ENCODE data around the gene RTKN. TPM values are rescaled to one million over a fixed set of nuclear protein-coding genes. Genes with fewer than 3 reads are reported as not detected.

RTKN gene
- total and polyA plus RNA-seq, 3 experiments from 2014 or later: 1.1 to 1.4 (median 1.2) TPM

GRCh38 chr2:74391580-74392448, 49.9 kb downstream of the RTKN start:
- H3K9me3 ChIP-seq (ENCODE audit: low read length): no peaks in the 10 kb centered on the region
- no peaks in the 10 kb centered on the region for H3K36me3 ChIP-seq (ENCODE audit: insufficient read depth, low read length)
- H3K27me3 ChIP-seq (ENCODE audit: insufficient read depth, low read length, poor library complexity, severe bottlenecking): no peaks in the 10 kb centered on the region
- H3K27me3 Mint-ChIP-seq: peaks cover 4 to 7% of the 10 kb centered on the region in 2 donors
- H3K9me3 Mint-ChIP-seq: no peaks in the 10 kb centered on the region
- peak; percentile 91 to 96 (median 93) for DNase-seq
- peaks cover 0 to 8% (median 6%) of the 10 kb centered on the region in 3 donors for H3K4me1 Mint-ChIP-seq
- POLR2A ChIA-PET: interaction anchor here (0.6 to 2.0 kb wide), 7 partner anchors 75 to 654 kb away, joined by 3 to 7 read pairs (median 4); partner anchors contain the start of genes AUP1, HTRA2, MOB1A and MRPL53
- H3K4me3 Mint-ChIP-seq: peak overlapping the region in 5 of 7 donors; percentile 93 to 100 (median 97)
- peaks cover 39% of the 10 kb centered on the region for H3K4me1 ChIP-seq (ENCODE audit: insufficient read depth, low read length)
- CTCF ChIA-PET: interaction anchor here (0.9 to 5.0 kb wide), 27 partner anchors 9 to 569 kb away, joined by 3 to 20 read pairs (median 4); partner anchors contain the start of genes C2orf81, DCTN1, DOK1 and MOB1A
- peak overlapping the region; percentile 81 to 100 (median 100) for H3K27ac Mint-ChIP-seq
- peak overlapping the region; percentile 79 for H3K4me3 ChIP-seq (ENCODE audit: low read length)
- H3K27ac ChIP-seq (ENCODE audit: low read depth, low read length): peak overlapping the region; percentile 85
- peaks cover 0 to 7% (median 0%) of the 10 kb centered on the region in 3 donors for H3K36me3 Mint-ChIP-seq

DNA sequence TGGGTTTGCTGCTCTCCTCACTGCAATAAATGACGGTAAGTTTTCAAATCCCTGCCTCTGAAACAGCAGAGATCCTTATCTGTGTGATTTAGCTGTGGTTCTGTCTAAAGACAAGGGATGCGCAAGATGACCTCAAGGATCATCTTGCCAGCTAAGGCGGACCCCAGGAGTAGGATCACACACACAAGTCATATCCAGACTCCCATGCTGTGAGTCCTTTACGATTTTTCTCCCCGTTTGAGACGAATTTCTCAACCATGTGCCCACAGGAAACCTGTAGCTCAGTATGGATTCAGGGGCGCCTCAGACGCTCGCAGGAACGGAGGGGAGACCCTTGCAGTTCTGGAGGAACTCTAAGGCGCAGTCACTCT, 50.5 kb downstream of the RTKN start:
- H3K27me3 Mint-ChIP-seq: peaks cover 4 to 7% of the 10 kb centered on the region in 2 donors
- H3K9me3 Mint-ChIP-seq: no peaks in the 10 kb centered on the region
- Histone ChIP-seq H3K27me3 (ENCODE audit: insufficient read depth, low read length, poor library complexity, severe bottlenecking) (no peaks in the 10 kb centered on the region), H3K4me3 (ENCODE audit: low read length) (peak overlapping the region; percentile 79), H3K27ac (ENCODE audit: low read depth, low read length) (peak overlapping the region; percentile 85), H3K9me3 (ENCODE audit: low read length) (no peaks in the 10 kb centered on the region), H3K36me3 (ENCODE audit: insufficient read depth, low read length) (no peaks in the 10 kb centered on the region), H3K4me1 (ENCODE audit: insufficient read depth, low read length) (peaks cover 39% of the 10 kb centered on the region)
- CTCF ChIA-PET: interaction anchor here (0.9 to 5.0 kb wide), 25 partner anchors 9 to 568 kb away, joined by 3 to 20 read pairs (median 4); partner anchors contain the start of genes C2orf81, DCTN1, DOK1 and MOB1A
- H3K27ac Mint-ChIP-seq: peak overlapping the region; percentile 81 to 100 (median 100)
- H3K4me1 Mint-ChIP-seq: peaks cover 0 to 8% (median 6%) of the 10 kb centered on the region in 3 donors
- no peak for DNase-seq
- H3K36me3 Mint-ChIP-seq: peaks cover 0 to 7% (median 0%) of the 10 kb centered on the region in 3 donors
- peak overlapping the region in 5 of 7 donors; percentile 93 to 100 (median 97) for H3K4me3 Mint-ChIP-seq
- POLR2A ChIA-PET: interaction anchor here (0.6 to 2.0 kb wide), 5 partner anchors 75 to 654 kb away, joined by 3 to 7 read pairs (median 4); partner anchors contain the start of genes AUP1, HTRA2, MRPL53 and TPRKB

GRCh38 chr2:74390606-74391005, 51.1 kb downstream of the RTKN start:
- DNase-seq: no peak
- CTCF ChIA-PET: interaction anchor here (0.9 to 5.0 kb wide), 13 partner anchors 8 to 566 kb away, joined by 3 to 20 read pairs (median 4); partner anchors contain the start of genes C2orf81, DOK1, MOB1A and WDR54
- POLR2A ChIA-PET: interaction anchor here (2.0 kb wide), 1 partner anchor 82 kb away, joined by 6 read pairs; the partner anchor contains the start of gene MRPL53
- Histone ChIP-seq H3K27me3 (ENCODE audit: insufficient read depth, low read length, poor library complexity, severe bottlenecking) (no peaks in the 10 kb centered on the region), H3K27ac (ENCODE audit: low read depth, low read length) (no peak overlapping the region), H3K36me3 (ENCODE audit: insufficient read depth, low read length) (no peaks in the 10 kb centered on the region), H3K4me3 (ENCODE audit: low read length) (peak overlapping the region; percentile 79), H3K4me1 (ENCODE audit: insufficient read depth, low read length) (peaks cover 39% of the 10 kb centered on the region), H3K9me3 (ENCODE audit: low read length) (no peaks in the 10 kb centered on the region)
- Mint-ChIP-seq H3K9me3 (no peaks in the 10 kb centered on the region), H3K27ac (peak overlapping the region in 7 of 8 donors; percentile 20 to 81 (median 58)), H3K4me3 (peak overlapping the region in 4 of 7 donors; percentile 56 to 100 (median 81)), H3K36me3 (peaks cover 0 to 7% (median 0%) of the 10 kb centered on the region in 3 donors), H3K27me3 (peaks cover 4 to 7% of the 10 kb centered on the region in 2 donors), H3K4me1 (peaks cover 0 to 8% (median 6%) of the 10 kb centered on the region in 3 donors)

GRCh38 chr2:74387346-74387745, 54.4 kb downstream of the RTKN start:
- H3K4me3 ChIP-seq (ENCODE audit: low read length): no peak overlapping the region
- no peak for DNase-seq
- peaks cover 38% of the 10 kb centered on the region for H3K4me1 ChIP-seq (ENCODE audit: insufficient read depth, low read length)
- ChIA-PET POLR2A (no interaction called here), CTCF (no interaction called here)
- H3K4me1 Mint-ChIP-seq: peaks cover 4 to 16% (median 8%) of the 10 kb centered on the region in 3 donors
- H3K27me3 ChIP-seq (ENCODE audit: insufficient read depth, low read length, poor library complexity, severe bottlenecking): no peaks in the 10 kb centered on the region
- H3K36me3 ChIP-seq (ENCODE audit: insufficient read depth, low read length): no peaks in the 10 kb centered on the region
- no peaks in the 10 kb centered on the region for H3K27me3 Mint-ChIP-seq
- no peaks in the 10 kb centered on the region for H3K9me3 ChIP-seq (ENCODE audit: low read length)
- H3K4me3 Mint-ChIP-seq: no peak overlapping the region
- H3K27ac ChIP-seq (ENCODE audit: low read depth, low read length): no peak overlapping the region
- H3K27ac Mint-ChIP-seq: no peak overlapping the region
- H3K36me3 Mint-ChIP-seq: peaks cover 0 to 19% (median 3%) of the 10 kb centered on the region in 3 donors
- H3K9me3 Mint-ChIP-seq: no peaks in the 10 kb centered on the region

DNA sequence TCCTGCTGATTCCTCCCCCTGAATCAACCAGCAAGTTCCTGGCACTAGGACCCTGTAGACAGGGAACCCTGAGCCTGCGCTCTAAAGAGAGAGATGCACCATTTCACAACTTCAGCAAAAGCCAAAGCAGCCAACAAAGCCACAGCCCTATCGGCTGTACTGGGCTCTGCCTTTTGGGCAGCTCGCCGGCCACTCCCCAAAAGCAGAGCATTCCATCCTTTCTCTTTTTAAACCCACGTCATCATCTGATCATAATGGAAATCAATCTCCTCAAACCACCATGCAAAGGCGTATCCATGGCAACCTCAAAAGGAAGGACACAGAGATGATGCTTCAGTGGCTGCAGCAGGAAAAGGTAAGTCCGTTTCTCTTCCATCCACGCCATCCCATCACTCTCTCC, 56.3 kb downstream of the RTKN start:
- Mint-ChIP-seq H3K36me3 (peaks cover 0 to 19% (median 3%) of the 10 kb centered on the region in 3 donors), H3K4me3 (no peak overlapping the region), H3K9me3 (no peaks in the 10 kb centered on the region), H3K4me1 (peaks cover 16 to 27% (median 22%) of the 10 kb centered on the region in 3 donors), H3K27ac (no peak overlapping the region), H3K27me3 (no peaks in the 10 kb centered on the region)
- H3K9me3 ChIP-seq (ENCODE audit: low read length): no peaks in the 10 kb centered on the region
- no peaks in the 10 kb centered on the region for H3K27me3 ChIP-seq (ENCODE audit: insufficient read depth, low read length, poor library complexity, severe bottlenecking)
- CTCF ChIA-PET: no interaction called here
- no peak overlapping the region for H3K27ac ChIP-seq (ENCODE audit: low read depth, low read length)
- H3K4me1 ChIP-seq (ENCODE audit: insufficient read depth, low read length): peaks cover 33% of the 10 kb centered on the region
- POLR2A ChIA-PET: no interaction called here
- DNase-seq: no peak
- H3K4me3 ChIP-seq (ENCODE audit: low read length): no peak overlapping the region
- peaks cover 3% of the 10 kb centered on the region for H3K36me3 ChIP-seq (ENCODE audit: insufficient read depth, low read length)

DNA sequence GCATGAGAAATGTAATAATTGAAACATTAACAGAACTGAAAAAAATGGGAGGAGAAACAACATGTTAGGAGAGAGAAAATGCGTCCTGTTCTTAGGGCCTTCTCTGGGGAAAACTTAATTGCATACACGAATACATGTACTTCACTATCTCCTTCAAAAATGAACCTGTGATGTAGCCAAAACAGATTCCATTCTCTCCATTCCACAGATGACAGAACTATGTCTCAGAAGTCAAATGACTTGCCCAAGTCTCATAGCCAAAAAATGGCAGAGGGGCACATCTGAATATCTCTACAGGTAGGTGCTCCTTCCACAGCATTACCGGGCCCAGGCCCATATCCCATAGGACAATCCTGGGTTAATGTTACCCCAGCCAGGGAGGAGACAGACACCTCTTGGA, 57.7 kb downstream of the RTKN start:
- H3K4me3 Mint-ChIP-seq: no peak overlapping the region
- Histone ChIP-seq H3K9me3 (ENCODE audit: low read length) (no peaks in the 10 kb centered on the region), H3K27ac (ENCODE audit: low read depth, low read length) (no peak overlapping the region), H3K4me1 (ENCODE audit: insufficient read depth, low read length) (peaks cover 33% of the 10 kb centered on the region), H3K27me3 (ENCODE audit: insufficient read depth, low read length, poor library complexity, severe bottlenecking) (no peaks in the 10 kb centered on the region), H3K4me3 (ENCODE audit: low read length) (no peak overlapping the region), H3K36me3 (ENCODE audit: insufficient read depth, low read length) (peaks cover 3% of the 10 kb centered on the region)
- no peaks in the 10 kb centered on the region for H3K27me3 Mint-ChIP-seq
- CTCF ChIA-PET: no interaction called here
- peaks cover 26 to 41% (median 35%) of the 10 kb centered on the region in 3 donors for H3K4me1 Mint-ChIP-seq
- no peak for DNase-seq
- POLR2A ChIA-PET: no interaction called here
- peaks cover 0 to 19% (median 3%) of the 10 kb centered on the region in 3 donors for H3K36me3 Mint-ChIP-seq
- H3K9me3 Mint-ChIP-seq: no peaks in the 10 kb centered on the region
- peak overlapping the region in 4 of 8 donors; percentile 17 to 35 (median 21) for H3K27ac Mint-ChIP-seq

- H3K27ac ChIP-seq (ENCODE audit: low read depth, low read length): no peak overlapping the region
- H3K9me3 ChIP-seq (ENCODE audit: low read length): no peaks in the 10 kb centered on the region
- peaks cover 3% of the 10 kb centered on the region for H3K36me3 ChIP-seq (ENCODE audit: insufficient read depth, low read length)
- DNase-seq: no peak
- Mint-ChIP-seq H3K4me1 (peaks cover 33 to 47% (median 42%) of the 10 kb centered on the region in 3 donors), H3K27me3 (no peaks in the 10 kb centered on the region), H3K27ac (peak overlapping the region in 4 of 8 donors; percentile 35 to 67 (median 64)), H3K9me3 (no peaks in the 10 kb centered on the region), H3K36me3 (peaks cover 0 to 23% (median 3%) of the 10 kb centered on the region in 3 donors), H3K4me3 (peak overlapping the region in 1 of 7 donors; percentile 4)
- no peak overlapping the region for H3K4me3 ChIP-seq (ENCODE audit: low read length)
- no peaks in the 10 kb centered on the region for H3K27me3 ChIP-seq (ENCODE audit: insufficient read depth, low read length, poor library complexity, severe bottlenecking)
- H3K4me1 ChIP-seq (ENCODE audit: insufficient read depth, low read length): peaks cover 29% of the 10 kb centered on the region
- ChIA-PET POLR2A (no interaction called here), CTCF (interaction anchor here (1.5 to 1.9 kb wide), 2 partner anchors 8 to 48 kb away, joined by 4 to 11 read pairs; no protein-coding TSS in a partner anchor)
These were observed 58.5 kb downstream of the RTKN start for GRCh38 chr2:74383254-74383653.

Data from CD8-positive, alpha-beta memory T cell (primary cell).